Coronary artery (tissue), 2 donors: ENCODE data around the gene KIF1B.

Source experiments
- DNase-seq: peaks from one replicate; pipeline ENCODE4 v3.0.0-alpha.2; 2017; ENCODE audit warnings: low spot score
- H3K27ac ChIP-seq, 2 donors: fragments of 200-600 bp; sonication (generic); one replicate each; pipeline ENCODE4 v1.5.1; 2016 to 2019
- H3K4me3 ChIP-seq: fragments of 200-600 bp; sonication (generic); 2 replicates; pipeline ENCODE4 v1.5.1; 2016; ENCODE audit warnings: mild to moderate bottlenecking, moderate library complexity
- CTCF ChIP-seq: fragments of 200-600 bp; sonication (generic); IDR thresholded peaks from one replicate; pipeline ENCODE4 v1.5.1; 2019; ENCODE audit warnings: antibody characterized with exemption

Gene KIF1B

GRCh38 chr1:10295481-10296085, 85.2 kb downstream of the KIF1B start:
- no peak for DNase-seq
- Histone ChIP-seq H3K4me3 (no peak overlapping the region), H3K27ac (no peak overlapping the region)
- no peak for TF ChIP-seq CTCF

- TF ChIP-seq CTCF, result no peak
- H3K27ac ChIP-seq, result no peak overlapping the region
- H3K4me3 ChIP-seq, result no peak overlapping the region
- no peak for DNase-seq
Measured at GRCh38 chr1:10299151-10299550, 88.8 kb downstream of the KIF1B start.

DNA sequence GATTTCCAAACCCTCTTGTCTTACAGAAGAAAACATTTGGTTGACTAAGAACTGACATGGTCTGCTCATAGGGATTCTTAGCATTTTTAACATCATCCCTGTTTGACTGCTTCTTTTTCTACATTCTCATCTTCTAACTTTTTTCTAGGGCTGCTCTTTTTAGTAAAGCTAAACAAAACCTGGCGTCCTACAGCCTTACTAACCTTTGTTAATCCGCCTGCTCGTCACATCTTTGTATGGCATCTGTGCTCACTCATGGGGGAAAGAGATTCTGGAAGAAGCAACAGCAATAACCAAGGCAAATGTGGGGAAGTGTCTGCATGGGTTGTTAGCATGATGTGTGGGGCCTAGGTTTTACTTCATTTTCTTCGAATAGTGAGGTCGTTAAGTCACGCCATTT, 92.0 kb downstream of the KIF1B start:
- Histone ChIP-seq H3K4me3 (no peak overlapping the region), H3K27ac (no peak overlapping the region)
- no peak for TF ChIP-seq CTCF
- no peak for DNase-seq

DNA sequence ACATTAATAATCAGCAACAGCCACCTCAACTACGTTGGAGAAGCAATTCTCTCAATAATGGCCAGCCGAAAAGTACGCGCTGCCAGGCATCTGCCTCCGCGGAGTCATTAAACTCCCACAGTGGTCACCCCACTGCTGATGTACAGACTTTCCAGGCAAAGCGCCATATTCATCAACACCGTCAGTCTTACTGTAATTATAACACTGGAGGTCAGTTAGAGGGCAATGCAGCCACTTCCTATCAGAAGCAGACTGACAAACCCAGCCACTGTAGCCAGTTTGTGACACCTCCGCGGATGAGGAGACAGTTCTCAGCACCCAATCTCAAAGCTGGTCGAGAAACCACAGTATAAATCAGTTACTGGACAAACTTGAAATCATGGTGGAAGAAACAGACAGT, 93.9 kb downstream of the KIF1B start:
- DNase-seq, result no peak
- H3K27ac ChIP-seq, result no peak overlapping the region
- TF ChIP-seq CTCF, result no peak
- no peak overlapping the region for H3K4me3 ChIP-seq

DNA sequence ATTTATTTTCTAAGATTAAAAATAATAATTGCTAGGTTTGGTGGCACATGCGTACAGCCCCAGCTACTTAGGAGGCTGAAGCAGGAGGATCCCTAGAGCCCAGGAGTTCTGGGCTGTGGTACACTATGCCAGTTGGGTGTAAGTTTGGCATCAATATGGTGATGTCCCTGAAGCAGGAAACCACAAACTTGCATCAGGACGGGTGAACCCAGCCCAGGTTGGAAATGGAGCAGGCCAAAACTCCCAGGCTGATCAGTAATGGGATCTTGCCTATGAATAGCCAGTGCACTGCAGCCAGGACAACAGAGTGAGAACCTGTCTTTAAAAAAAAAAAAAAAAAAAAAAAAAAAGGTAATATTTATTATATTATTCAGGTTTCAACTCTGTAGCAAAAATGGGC, 96.1 kb downstream of the KIF1B start:
- TF ChIP-seq CTCF, result no peak
- no peak overlapping the region for H3K27ac ChIP-seq
- DNase-seq, result no peak
- no peak overlapping the region for H3K4me3 ChIP-seq

- H3K27ac ChIP-seq, result peak overlapping the region in 1 of 2 donors; percentile 18
- TF ChIP-seq CTCF, result no peak
- no peak overlapping the region for H3K4me3 ChIP-seq
- no peak for DNase-seq
Measured at GRCh38 chr1:10308001-10308400, 97.6 kb downstream of the KIF1B start.

GRCh38 chr1:10309243-10310011, 99.1 kb downstream of the KIF1B start:
- no peak for TF ChIP-seq CTCF
- Histone ChIP-seq H3K4me3 (no peak overlapping the region), H3K27ac (no peak overlapping the region)
- DNase-seq, result no peak
